ENCODE data around the gene ZC3H4. TPM values are rescaled to one million over a fixed set of nuclear protein-coding genes. Genes with fewer than 3 reads are reported as not detected.

Gene ZC3H4
- total and polyA plus RNA-seq, 2 donors (not counting 3 experiments of a cell fraction or from before 2014, with no cell fraction given) = 6.2 to 63.9 TPM

DNA sequence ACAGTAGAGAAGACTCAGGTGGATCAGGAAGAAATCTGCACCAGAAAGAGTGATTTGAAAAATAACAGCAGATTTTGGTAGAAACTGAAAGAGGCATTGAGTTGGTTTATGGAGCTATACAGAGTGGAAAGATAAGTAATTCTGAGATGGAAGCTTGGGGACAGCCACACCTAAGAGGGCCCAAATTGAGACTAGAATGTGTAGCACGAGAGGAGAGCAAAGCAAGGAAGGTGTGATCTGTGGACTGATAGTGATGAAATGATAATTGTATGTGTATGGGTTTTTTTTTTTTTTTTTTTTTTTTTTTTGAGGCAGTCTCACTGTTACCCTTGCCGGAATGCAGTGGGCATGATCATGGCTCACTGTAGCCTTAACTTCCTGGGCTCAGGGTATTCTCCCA, 33.3 kb upstream of the ZC3H4 start:
- Histone ChIP-seq H3K36me3 (ENCODE audit: control insufficient read depth in 2 of 2, extremely low read depth in 1 of 2, insufficient read depth in 2 of 2, low read length in 2 of 2) (peaks cover 22 to 44% of the 10 kb centered on the region in 2 experiments), H3K4me1 (ENCODE audit: control insufficient read depth, extremely low read depth, insufficient read depth, low read length) (peaks cover 6% of the 10 kb centered on the region), H3K79me2 (ENCODE audit: control insufficient read depth, insufficient read depth, low read length) (peaks cover 78% of the 10 kb centered on the region), H3K4me3 (replicated peaks in 1 of 3; ENCODE audit: insufficient read depth in 1 of 3, low read depth in 1 of 3, low read length in 3 of 3) (no peak overlapping the region), H3K27me3 (ENCODE audit: control insufficient read depth in 2 of 2, insufficient read depth in 2 of 2, low read length in 2 of 2) (no peaks in the 10 kb centered on the region), H3K27ac (ENCODE audit: insufficient read depth, low read depth, low read length) (no peak overlapping the region), H3K9me1 (replicated peaks; ENCODE audit: control insufficient read depth, extremely low read depth, insufficient read depth, low read length) (no peaks in the 10 kb centered on the region), H3K9ac (replicated peaks; ENCODE audit: extremely low read depth, insufficient read depth, low read length) (no peak overlapping the region), H3K4me2 (ENCODE audit: insufficient read depth, low read length) (no peak overlapping the region), H2AFZ (ENCODE audit: low read depth, low read length) (no peak overlapping the region), H3K9me3 (replicated peaks; ENCODE audit: control insufficient read depth, insufficient read depth, low read length) (no peaks in the 10 kb centered on the region), H4K20me1 (replicated peaks; ENCODE audit: control insufficient read depth, extremely low read depth, insufficient read depth, low read length) (peaks cover 3% of the 10 kb centered on the region)
- FAIRE-seq = no peak
- dilution Hi-C loops (cut with MboI; ENCODE audit: extremely low pct_ligation_motif_present, low sequenced_read_pairs) = no loop called here
- DNase-seq (ENCODE audit: low read depth, low spot score) = no peak
- intact Hi-C loops (cut with micrococcal nuclease) = no loop called here
- POLR2A ChIA-PET = no interaction called here
- CTCF ChIA-PET = interaction anchor here (7.2 kb wide), 1 partner anchor 99 kb away, joined by 223 read pairs; no protein-coding TSS in a partner anchor
- TF ChIP-seq, protein P1, sequence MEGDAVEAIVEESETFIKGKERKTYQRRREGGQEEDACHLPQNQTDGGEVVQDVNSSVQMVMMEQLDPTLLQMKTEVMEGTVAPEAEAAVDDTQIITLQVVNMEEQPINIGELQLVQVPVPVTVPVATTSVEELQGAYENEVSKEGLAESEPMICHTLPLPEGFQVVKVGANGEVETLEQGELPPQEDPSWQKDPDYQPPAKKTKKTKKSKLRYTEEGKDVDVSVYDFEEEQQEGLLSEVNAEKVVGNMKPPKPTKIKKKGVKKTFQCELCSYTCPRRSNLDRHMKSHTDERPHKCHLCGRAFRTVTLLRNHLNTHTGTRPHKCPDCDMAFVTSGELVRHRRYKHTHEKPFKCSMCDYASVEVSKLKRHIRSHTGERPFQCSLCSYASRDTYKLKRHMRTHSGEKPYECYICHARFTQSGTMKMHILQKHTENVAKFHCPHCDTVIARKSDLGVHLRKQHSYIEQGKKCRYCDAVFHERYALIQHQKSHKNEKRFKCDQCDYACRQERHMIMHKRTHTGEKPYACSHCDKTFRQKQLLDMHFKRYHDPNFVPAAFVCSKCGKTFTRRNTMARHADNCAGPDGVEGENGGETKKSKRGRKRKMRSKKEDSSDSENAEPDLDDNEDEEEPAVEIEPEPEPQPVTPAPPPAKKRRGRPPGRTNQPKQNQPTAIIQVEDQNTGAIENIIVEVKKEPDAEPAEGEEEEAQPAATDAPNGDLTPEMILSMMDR (IDR thresholded peaks at IDR 0.05; ENCODE audit: extremely low read depth in 1 of 2, insufficient read depth in 1 of 2, low read depth in 1 of 2, low read length in 2 of 2) = no peak
- no peak for TF ChIP-seq EZH2 (IDR thresholded peaks at IDR 0.05; ENCODE audit: borderline replicate concordance, low read depth, low read length, severe bottlenecking)
- TF ChIP-seq FOS (IDR thresholded peaks at IDR 0.05; ENCODE audit: borderline replicate concordance, insufficient read depth, low read length) = no peak
- TF ChIP-seq MYC (IDR thresholded peaks at IDR 0.05; ENCODE audit: low read depth, low read length) = no peak
- no peak for TF ChIP-seq POLR2A (IDR thresholded peaks at IDR 0.05; ENCODE audit: low read depth, low read length)
- no peak for TF ChIP-seq GATA2 (IDR thresholded peaks at IDR 0.05; ENCODE audit: insufficient read depth, insufficient read length, low read depth, low read length)
- TF ChIP-seq, protein P2, sequence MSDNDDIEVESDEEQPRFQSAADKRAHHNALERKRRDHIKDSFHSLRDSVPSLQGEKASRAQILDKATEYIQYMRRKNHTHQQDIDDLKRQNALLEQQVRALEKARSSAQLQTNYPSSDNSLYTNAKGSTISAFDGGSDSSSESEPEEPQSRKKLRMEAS (IDR thresholded peaks at IDR 0.05; ENCODE audit: insufficient read depth, insufficient read length) = no peak
- no peak for TF ChIP-seq JUN (IDR thresholded peaks at IDR 0.05; ENCODE audit: borderline replicate concordance, insufficient read depth, insufficient read length, low read depth)
- no peak for TF ChIP-seq POLR2AphosphoS5 (IDR thresholded peaks at IDR 0.05; ENCODE audit: insufficient read depth, low read depth, low read length)
- BruUV-seq (replicated peaks) = no TSS peak
